HCT116 (cell line): ENCODE measurements around the gene MYPN.

Source experiments
- CTCF ChIP-seq, 3 experiments: fragments of 200-600 bp in 1 of 3; sonication (generic) in 1 of 3; IDR thresholded peaks in 2 of 3; conservative IDR thresholded peaks in 1 of 3; 2 replicates each; pipeline ENCODE4 v1.5.1; 2012 to 2017; ENCODE audit warnings: low read depth in 2 of 3, low read length in 2 of 3, antibody characterized with exemption in 1 of 3, borderline replicate concordance in 1 of 3, control low read depth in 1 of 3, mild to moderate bottlenecking in 1 of 3, mixed read lengths in 1 of 3, mixed run types in 1 of 3, moderate library complexity in 1 of 3; ENCODE audit not compliant: insufficient read depth in 1 of 3
- EZH2 ChIP-seq: fragments of 200-600 bp; sonication (generic); IDR thresholded peaks from 2 replicates; pipeline ENCODE4 v1.6.1; 2017; ENCODE audit warnings: antibody characterized with exemption, mixed run types
- EZH2phosphoT487 ChIP-seq: fragments of 200-600 bp; IDR thresholded peaks from 2 replicates; pipeline ENCODE4 v1.6.1; 2018; ENCODE audit warnings: antibody characterized with exemption, borderline replicate concordance
- MAX ChIP-seq: IDR thresholded peaks from 2 replicates; pipeline ENCODE4 v1.6.1; 2012
- POLR2A ChIP-seq: IDR thresholded peaks from 2 replicates; pipeline ENCODE4 v1.7.0; 2011; ENCODE audit warnings: borderline replicate concordance; ENCODE audit not compliant: insufficient read depth, insufficient read length; ENCODE audit errors: extremely low read depth
- POLR2AphosphoS5 ChIP-seq: IDR thresholded peaks from 2 replicates; pipeline ENCODE4 v1.6.1; 2011; ENCODE audit warnings: mild to moderate bottlenecking, low read depth, low read length, moderate library complexity
- RAD21 ChIP-seq: IDR thresholded peaks from 2 replicates; pipeline ENCODE4 v1.6.1; 2012; ENCODE audit warnings: low read depth, mild to moderate bottlenecking
- REST ChIP-seq: IDR thresholded peaks from 2 replicates; pipeline ENCODE4 v1.6.1; 2012; ENCODE audit warnings: low read depth
- SP1 ChIP-seq: IDR thresholded peaks from 2 replicates; pipeline ENCODE4 v1.6.1; 2012; ENCODE audit warnings: low read depth
- YY1 ChIP-seq: IDR thresholded peaks from 2 replicates; pipeline ENCODE4 v1.6.1; 2011; ENCODE audit warnings: low read length, low read depth, moderate library complexity, mild to moderate bottlenecking; ENCODE audit not compliant: insufficient replicate concordance; ENCODE audit errors: extremely low read depth
- ZFX ChIP-seq: fragments of 450-650 bp; IDR thresholded peaks from 2 replicates; pipeline ENCODE4 v1.6.1; 2017
- ZNF274 ChIP-seq: fragments of 200-500 bp; sonication (Bioruptor generic); IDR thresholded peaks from 2 replicates; pipeline ENCODE4 v1.6.1; 2014; ENCODE audit warnings: mild to moderate bottlenecking, low read depth, low read length, inconsistent platforms
- TF ChIP-seq, protein P1 (sequence below): IDR thresholded peaks from 2 replicates; pipeline ENCODE4 v1.6.1; 2011; ENCODE audit warnings: mild to moderate bottlenecking, low read length, moderate library complexity; ENCODE audit not compliant: insufficient replicate concordance; ENCODE audit errors: extremely low read depth
- TF ChIP-seq, protein P2 (sequence below): IDR thresholded peaks from 2 replicates; pipeline ENCODE4 v1.6.1; 2012

DNA sequence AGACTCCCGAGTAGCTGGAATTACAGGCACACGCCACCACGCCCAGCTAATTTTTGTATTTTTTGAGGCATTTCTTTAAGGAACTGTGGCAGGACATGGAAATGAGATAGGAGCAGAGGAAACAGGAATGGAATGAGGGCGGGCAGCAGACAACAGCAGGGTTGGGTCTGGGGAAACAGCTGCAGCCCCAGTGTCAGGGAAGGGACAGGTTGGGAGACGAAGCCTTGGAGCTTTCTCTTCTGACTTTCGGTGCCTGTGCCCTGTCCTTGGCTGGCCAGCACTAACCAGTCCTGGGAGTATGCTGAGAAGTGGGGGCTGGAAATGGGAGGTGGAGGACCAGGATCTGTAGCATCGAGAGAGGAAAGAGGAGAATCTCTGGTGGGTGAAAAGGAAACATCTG, 75.3 kb downstream of the MYPN start:
- no peak for TF ChIP-seq POLR2AphosphoS5
- no peak for TF ChIP-seq CTCF (IDR thresholded peaks at IDR 0.05 in 2 of 3, conservative IDR thresholded peaks at IDR 0.05 in 1 of 3; ENCODE audit: borderline replicate concordance in 1 of 3, insufficient read depth in 1 of 3, low read depth in 2 of 3, low read length in 2 of 3)
- TF ChIP-seq POLR2A = no peak
- TF ChIP-seq RAD21 = no peak
- TF ChIP-seq, protein P1, sequence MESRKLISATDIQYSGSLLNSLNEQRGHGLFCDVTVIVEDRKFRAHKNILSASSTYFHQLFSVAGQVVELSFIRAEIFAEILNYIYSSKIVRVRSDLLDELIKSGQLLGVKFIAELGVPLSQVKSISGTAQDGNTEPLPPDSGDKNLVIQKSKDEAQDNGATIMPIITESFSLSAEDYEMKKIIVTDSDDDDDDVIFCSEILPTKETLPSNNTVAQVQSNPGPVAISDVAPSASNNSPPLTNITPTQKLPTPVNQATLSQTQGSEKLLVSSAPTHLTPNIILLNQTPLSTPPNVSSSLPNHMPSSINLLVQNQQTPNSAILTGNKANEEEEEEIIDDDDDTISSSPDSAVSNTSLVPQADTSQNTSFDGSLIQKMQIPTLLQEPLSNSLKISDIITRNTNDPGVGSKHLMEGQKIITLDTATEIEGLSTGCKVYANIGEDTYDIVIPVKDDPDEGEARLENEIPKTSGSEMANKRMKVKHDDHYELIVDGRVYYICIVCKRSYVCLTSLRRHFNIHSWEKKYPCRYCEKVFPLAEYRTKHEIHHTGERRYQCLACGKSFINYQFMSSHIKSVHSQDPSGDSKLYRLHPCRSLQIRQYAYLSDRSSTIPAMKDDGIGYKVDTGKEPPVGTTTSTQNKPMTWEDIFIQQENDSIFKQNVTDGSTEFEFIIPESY = no peak
- TF ChIP-seq SP1 = no peak
- TF ChIP-seq ZNF274 = no peak
- TF ChIP-seq MAX = no peak
- TF ChIP-seq, protein P2, sequence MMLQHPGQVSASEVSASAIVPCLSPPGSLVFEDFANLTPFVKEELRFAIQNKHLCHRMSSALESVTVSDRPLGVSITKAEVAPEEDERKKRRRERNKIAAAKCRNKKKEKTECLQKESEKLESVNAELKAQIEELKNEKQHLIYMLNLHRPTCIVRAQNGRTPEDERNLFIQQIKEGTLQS = no peak
- no peak for TF ChIP-seq EZH2phosphoT487
- no peak for TF ChIP-seq REST
- TF ChIP-seq YY1 = no peak
- TF ChIP-seq ZFX = no peak
- no peak for TF ChIP-seq EZH2
